LNCaP clone FGC (cell line): ENCODE data around the gene PLEKHA1.

Source experiments
- DNase-seq: peaks from one replicate; pipeline ENCODE4 v3.0.0-alpha.2; 2011; ENCODE audit warnings: low read depth
- H3K4me3 ChIP-seq: 2 replicates; pipeline ENCODE4 v1.5.1; 2011; ENCODE audit warnings: mild to moderate bottlenecking, low read depth, low read length, control low read depth
- TF ChIP-seq, protein P1 (sequence below): IDR thresholded peaks from 2 replicates; pipeline ENCODE4 v1.5.1; 2012; ENCODE audit warnings: mild to moderate bottlenecking; ENCODE audit not compliant: control insufficient read depth, insufficient read depth; ENCODE audit errors: extremely low read depth

The PLEKHA1 gene

GRCh38 chr10:122402548-122403131 is 28.1 kb downstream of the PLEKHA1 start:
- TF ChIP-seq, protein P1, sequence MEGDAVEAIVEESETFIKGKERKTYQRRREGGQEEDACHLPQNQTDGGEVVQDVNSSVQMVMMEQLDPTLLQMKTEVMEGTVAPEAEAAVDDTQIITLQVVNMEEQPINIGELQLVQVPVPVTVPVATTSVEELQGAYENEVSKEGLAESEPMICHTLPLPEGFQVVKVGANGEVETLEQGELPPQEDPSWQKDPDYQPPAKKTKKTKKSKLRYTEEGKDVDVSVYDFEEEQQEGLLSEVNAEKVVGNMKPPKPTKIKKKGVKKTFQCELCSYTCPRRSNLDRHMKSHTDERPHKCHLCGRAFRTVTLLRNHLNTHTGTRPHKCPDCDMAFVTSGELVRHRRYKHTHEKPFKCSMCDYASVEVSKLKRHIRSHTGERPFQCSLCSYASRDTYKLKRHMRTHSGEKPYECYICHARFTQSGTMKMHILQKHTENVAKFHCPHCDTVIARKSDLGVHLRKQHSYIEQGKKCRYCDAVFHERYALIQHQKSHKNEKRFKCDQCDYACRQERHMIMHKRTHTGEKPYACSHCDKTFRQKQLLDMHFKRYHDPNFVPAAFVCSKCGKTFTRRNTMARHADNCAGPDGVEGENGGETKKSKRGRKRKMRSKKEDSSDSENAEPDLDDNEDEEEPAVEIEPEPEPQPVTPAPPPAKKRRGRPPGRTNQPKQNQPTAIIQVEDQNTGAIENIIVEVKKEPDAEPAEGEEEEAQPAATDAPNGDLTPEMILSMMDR = no peak
- H3K4me3 ChIP-seq = no peak overlapping the region
- no peak for DNase-seq

DNA sequence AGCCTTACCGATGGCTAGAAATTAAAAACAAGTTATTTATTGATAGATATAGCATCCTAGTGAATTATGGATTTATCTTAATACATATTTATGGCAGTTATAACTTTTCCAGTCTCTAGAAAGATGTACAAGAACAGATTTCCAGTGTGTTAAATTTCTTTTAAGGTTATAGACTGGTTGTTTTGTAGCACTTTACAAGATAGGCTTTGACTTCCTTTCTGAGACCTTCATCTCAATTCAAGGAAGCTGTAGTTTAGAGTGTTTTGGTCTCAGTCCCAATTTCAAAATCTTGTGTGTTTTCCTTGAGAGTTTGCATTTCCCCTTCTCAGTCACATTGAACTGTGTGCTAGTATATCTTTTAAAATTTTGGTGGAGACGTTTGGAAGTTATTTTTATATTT is 30.1 kb downstream of the PLEKHA1 start:
- no peak for DNase-seq
- TF ChIP-seq, protein P1 = no peak
- no peak overlapping the region for H3K4me3 ChIP-seq

DNA sequence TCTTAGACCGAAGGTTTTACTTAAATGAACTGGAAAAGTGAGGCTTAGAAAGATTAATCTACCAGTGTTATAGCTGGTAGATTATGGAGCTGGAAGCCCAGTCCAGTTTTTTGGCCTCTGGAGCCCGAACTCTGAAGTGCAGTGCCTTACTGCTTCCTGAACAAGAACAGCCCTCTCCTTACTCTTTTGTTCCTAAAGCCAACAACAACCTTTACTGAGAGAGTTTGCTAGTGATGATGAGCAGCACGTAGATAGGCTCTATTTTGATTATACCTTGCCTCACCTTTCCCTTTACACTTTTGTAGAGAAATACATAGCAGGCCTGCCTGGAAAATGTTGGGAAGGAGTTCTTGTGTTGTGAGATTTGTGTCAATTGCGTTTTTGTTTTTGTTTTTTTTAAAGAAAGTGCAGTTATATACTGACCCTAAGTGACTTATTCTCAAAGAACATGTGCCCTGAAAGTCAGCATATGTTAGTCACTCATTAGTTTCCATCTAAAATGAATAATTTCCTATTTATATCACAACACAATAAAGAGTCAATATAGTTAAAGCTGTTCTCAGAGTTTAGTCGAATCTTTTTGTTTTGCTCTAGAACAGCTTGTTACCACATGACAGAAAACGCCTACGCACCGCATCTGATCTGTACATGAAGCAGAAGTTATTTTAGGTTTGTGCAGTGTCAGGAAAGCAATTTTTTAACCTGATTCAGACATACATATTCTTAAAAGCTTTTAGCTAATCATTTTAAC is 33.0 kb downstream of the PLEKHA1 start:
- DNase-seq = no peak
- H3K4me3 ChIP-seq = no peak overlapping the region
- TF ChIP-seq, protein P1 = no peak

GRCh38 chr10:122413327-122413726 is 38.8 kb downstream of the PLEKHA1 start:
- H3K4me3 ChIP-seq = no peak overlapping the region
- TF ChIP-seq, protein P1 = no peak
- no peak for DNase-seq

DNA sequence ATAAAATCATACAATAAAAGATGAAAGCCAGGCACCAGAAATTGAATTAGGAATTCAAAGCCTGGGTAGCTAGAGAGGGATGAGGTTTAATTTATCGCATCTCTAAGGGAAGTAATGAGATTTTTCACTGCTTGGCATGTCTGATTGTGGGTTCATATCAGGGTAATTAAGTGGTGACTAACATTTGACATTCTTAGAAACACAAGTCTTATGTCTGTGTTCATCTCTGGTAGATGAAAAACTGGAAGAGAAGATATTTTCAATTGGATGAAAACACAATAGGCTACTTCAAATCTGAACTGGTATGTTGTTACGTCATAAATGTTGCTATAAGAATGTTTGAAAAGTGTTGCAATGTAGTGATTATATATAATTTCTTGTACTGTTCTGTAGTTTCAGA is 43.2 kb downstream of the PLEKHA1 start:
- H3K4me3 ChIP-seq = no peak overlapping the region
- TF ChIP-seq, protein P1 = no peak
- DNase-seq = no peak

DNA sequence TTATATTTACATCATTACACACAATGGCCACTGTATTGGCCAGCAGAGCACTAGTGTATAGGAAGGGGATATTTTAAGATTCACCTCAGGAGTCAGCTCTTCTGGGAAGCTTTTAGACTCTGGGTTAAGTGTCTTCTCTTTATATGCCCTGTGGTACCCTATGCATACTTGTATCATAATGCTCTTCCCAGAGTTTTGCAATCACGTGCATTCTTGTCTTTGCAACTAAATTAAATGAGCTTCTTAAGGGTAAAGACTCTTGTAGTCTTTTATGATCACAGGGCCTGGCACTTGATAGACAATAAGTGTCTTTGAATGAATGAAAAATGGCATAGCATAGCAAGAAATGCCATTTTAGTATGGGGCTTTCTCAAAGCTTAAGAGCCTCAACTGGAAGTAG is 44.5 kb downstream of the PLEKHA1 start:
- DNase-seq = no peak
- no peak overlapping the region for H3K4me3 ChIP-seq
- TF ChIP-seq, protein P1 = no peak
